Tibial nerve (tissue), 4 donors: Measurements from ENCODE around the gene GMPPB. TPM values are rescaled to one million over a fixed set of nuclear protein-coding genes. Genes with fewer than 3 reads are reported as not detected.
A peak's percentile ranks its signal among the peaks of the same experiment; 100 is the strongest.

Experiments used
- DNase-seq, 2 donors: peaks; one replicate each; pipeline ENCODE4 v3.0.0-alpha.2; 2019; ENCODE audit warnings: low spot score in 2 of 2
- H3K27ac ChIP-seq, 4 donors: fragments of 200-600 bp; sonication (generic) in 3 of 4; one replicate each; pipeline ENCODE4 v1.5.1; 2017 to 2019; ENCODE audit warnings: mild to moderate bottlenecking in 1 of 4
- H3K27me3 ChIP-seq, 2 donors: fragments of 200-600 bp; sonication (generic) in 1 of 2; one replicate each; pipeline versions ENCODE4 v1.5.1 to v1.6.0; 2017 to 2019
- H3K36me3 ChIP-seq, 3 donors: fragments of 200-600 bp; sonication (generic); one replicate each; pipeline ENCODE4 v1.5.1; 2018 to 2019
- H3K4me1 ChIP-seq, 4 donors: fragments of 200-600 bp; sonication (generic) in 3 of 4; one replicate each; pipeline ENCODE4 v1.5.1; 2017 to 2019
- H3K4me3 ChIP-seq, 4 donors: fragments of 200-600 bp; sonication (generic) in 3 of 4; one replicate each; pipeline ENCODE4 v1.5.1; 2017 to 2019; ENCODE audit warnings: mild to moderate bottlenecking in 1 of 4, moderate library complexity in 1 of 4
- H3K9me3 ChIP-seq, 4 donors: fragments of 200-600 bp; sonication (generic) in 3 of 4; one replicate each; pipeline ENCODE4 v1.5.1; 2017 to 2019
- CTCF ChIP-seq, 5 experiments: fragments of 200-600 bp in 3 of 5; fragments of 450-650 bp in 2 of 5; sonication (generic) in 3 of 5; IDR thresholded peaks; one replicate each; pipeline ENCODE4 v1.5.1; 2016 to 2019; ENCODE audit warnings: antibody characterized with exemption in 5 of 5, mild to moderate bottlenecking in 3 of 5, moderate library complexity in 2 of 5
- EP300 ChIP-seq, 2 donors: sonication (generic); formaldehyde crosslinking; IDR thresholded peaks; one replicate each; pipeline ENCODE4 v1.6.1; 2017; ENCODE audit warnings: antibody characterized with exemption in 2 of 2, mild to moderate bottlenecking in 1 of 2
- POLR2A ChIP-seq, 2 donors: fragments of 450-650 bp; IDR thresholded peaks; one replicate each; pipeline ENCODE4 v1.6.1; 2017; ENCODE audit warnings: antibody characterized with exemption in 2 of 2, mild to moderate bottlenecking in 2 of 2, moderate library complexity in 2 of 2
- WGBS, 2 donors: methylation state at CpG; one replicate each; pipeline ENCODE4 v1.1.5; 2018; 5-methylcytosine and 5-hydroxymethylcytosine counted together
- total RNA-seq, 4 donors: library from RNA; depleted of rRNA; stranded (reverse); fragments of >200 nt; gene quantifications; one replicate each; pipeline ENCODE4 v1.1.0, GENCODE V29; 2016

GMPPB gene
- total RNA-seq, 4 donors from 2014 or later: 17.3 to 31.4 (median 25.3) TPM

GRCh38 chr3:49718858-49719213, 4.9 kb downstream of the GMPPB start:
- H3K4me3 ChIP-seq: peak overlapping the region; percentile 22 to 70 (median 56)
- 15 to 18% methylated on average over 29 to 33 of the region's 33 CpGs for WGBS, 2 donors
- peak overlapping the region in 1 of 4 donors; percentile 75 for H3K27ac ChIP-seq
- TF ChIP-seq CTCF (IDR thresholded peaks at IDR 0.05) (no peak), POLR2A (IDR thresholded peaks at IDR 0.05) (no peak), EP300 (IDR thresholded peaks at IDR 0.05) (no peak)
- no peaks in the 10 kb centered on the region for H3K27me3 ChIP-seq
- peaks cover 0 to 41% (median 20%) of the 10 kb centered on the region in 4 donors for H3K4me1 ChIP-seq
- DNase-seq: no peak
- H3K36me3 ChIP-seq: peaks cover 0 to 63% (median 0%) of the 10 kb centered on the region in 3 donors
- no peaks in the 10 kb centered on the region for H3K9me3 ChIP-seq

GRCh38 chr3:49717959-49718857, 5.5 kb downstream of the GMPPB start:
- Histone ChIP-seq H3K9me3 (no peaks in the 10 kb centered on the region), H3K4me1 (peaks cover 0 to 38% (median 18%) of the 10 kb centered on the region in 4 donors), H3K27ac (no peak overlapping the region), H3K4me3 (no peak overlapping the region), H3K36me3 (peaks cover 0 to 69% (median 0%) of the 10 kb centered on the region in 3 donors), H3K27me3 (no peaks in the 10 kb centered on the region)
- DNase-seq: no peak
- WGBS, 2 donors: 71 to 75% methylated on average over 69 to 72 of the region's 75 CpGs
- TF ChIP-seq EP300 (IDR thresholded peaks at IDR 0.05): no peak
- no peak for TF ChIP-seq CTCF (IDR thresholded peaks at IDR 0.05)
- TF ChIP-seq POLR2A (IDR thresholded peaks at IDR 0.05): no peak

GRCh38 chr3:49717211-49717958, 6.4 kb downstream of the GMPPB start:
- peaks cover 0 to 30% (median 10%) of the 10 kb centered on the region in 4 donors for H3K4me1 ChIP-seq
- no peak overlapping the region for H3K27ac ChIP-seq
- 80 to 88% methylated on average over 12 to 14 of the region's 14 CpGs for WGBS, 2 donors
- no peak overlapping the region for H3K4me3 ChIP-seq
- H3K36me3 ChIP-seq: peaks cover 0 to 77% (median 0%) of the 10 kb centered on the region in 3 donors
- H3K27me3 ChIP-seq: no peaks in the 10 kb centered on the region
- H3K9me3 ChIP-seq: no peaks in the 10 kb centered on the region
- DNase-seq: no peak
- TF ChIP-seq CTCF (IDR thresholded peaks at IDR 0.05) (no peak), POLR2A (IDR thresholded peaks at IDR 0.05) (no peak), EP300 (IDR thresholded peaks at IDR 0.05) (no peak)

GRCh38 chr3:49716691-49717210, 7.0 kb downstream of the GMPPB start:
- H3K4me3 ChIP-seq: no peak overlapping the region
- no peak for DNase-seq
- H3K4me1 ChIP-seq: peaks cover 0 to 26% (median 9%) of the 10 kb centered on the region in 4 donors
- H3K36me3 ChIP-seq: peaks cover 0 to 77% (median 0%) of the 10 kb centered on the region in 3 donors
- H3K9me3 ChIP-seq: no peaks in the 10 kb centered on the region
- no peaks in the 10 kb centered on the region for H3K27me3 ChIP-seq
- TF ChIP-seq POLR2A (IDR thresholded peaks at IDR 0.05) (no peak), CTCF (IDR thresholded peaks at IDR 0.05) (no peak), EP300 (IDR thresholded peaks at IDR 0.05) (no peak)
- H3K27ac ChIP-seq: no peak overlapping the region
- 80 to 87% methylated on average over 10 to 14 of the region's 16 CpGs for WGBS, 2 donors
